SIG-M5 (cell line): Measurements from ENCODE around the gene TMEM259.

ENCODE experiments used
- DNase-seq: peaks from one replicate; lab custom pipeline; 2025; lab: John Stamatoyannopoulos, UW

The TMEM259 gene

GRCh38 chr19:960601-960938 is 60.4 kb downstream of the TMEM259 start:
- no peak for DNase-seq

GRCh38 chr19:960020-960419 is 60.9 kb downstream of the TMEM259 start:
- no peak for DNase-seq
